Glutamatergic neuron (in vitro differentiated cells): Measurements from ENCODE around the gene NDUFV2. TPM values are rescaled to one million over a fixed set of nuclear protein-coding genes. Genes with fewer than 3 reads are reported as not detected.
"Not testable (repeated sequence)": the region's sequence is repeated elsewhere in the genome, so short reads cannot be mapped to it uniquely, and the experiment has no call there.

Source experiments
- DNase-seq: peaks from one replicate; pipeline ENCODE4 v3.0.0; 2022
- H3K27ac Mint-ChIP-seq: one replicate; pipeline ENCODE4 v1.8.0; 2020; ENCODE audit warnings: mild to moderate bottlenecking, mixed read lengths, inconsistent platforms; ENCODE audit not compliant: unreplicated experiment
- H3K27me3 Mint-ChIP-seq: one replicate; pipeline ENCODE4 v1.8.0; 2020; ENCODE audit warnings: mild to moderate bottlenecking, moderate library complexity, mixed read lengths, inconsistent platforms; ENCODE audit not compliant: unreplicated experiment
- H3K36me3 Mint-ChIP-seq: one replicate; pipeline ENCODE4 v1.8.0; 2020; ENCODE audit warnings: mild to moderate bottlenecking, mixed read lengths, inconsistent platforms; ENCODE audit not compliant: unreplicated experiment
- H3K4me1 Mint-ChIP-seq: one replicate; pipeline ENCODE4 v1.8.0; 2020; ENCODE audit warnings: mild to moderate bottlenecking, low read depth, mixed read lengths, inconsistent platforms; ENCODE audit not compliant: unreplicated experiment
- H3K4me3 Mint-ChIP-seq: one replicate; pipeline ENCODE4 v1.8.0; 2020; ENCODE audit warnings: mild to moderate bottlenecking, mixed read lengths, inconsistent platforms; ENCODE audit not compliant: unreplicated experiment
- H3K9me3 Mint-ChIP-seq: one replicate; pipeline ENCODE4 v1.8.0; 2020; ENCODE audit warnings: mild to moderate bottlenecking, moderate library complexity, mixed read lengths, inconsistent platforms; ENCODE audit not compliant: unreplicated experiment
- total RNA-seq: library from RNA; stranded (reverse); fragmentation: NEBNext Ultra II Directional; extraction: Animal tissue kit (Norgen Biotek cat#: 25700); gene quantifications from one replicate; pipeline ENCODE4 v1.2.1, GENCODE V29; 2021; ENCODE audit not compliant: unreplicated experiment
- TF ChIP-seq, protein P1 (sequence below): fragments of 200-600 bp; sonication (generic); IDR thresholded peaks from one replicate; pipeline ENCODE4 v1.5.0; 2021; ENCODE audit not compliant: partially characterized antibody, unreplicated experiment

NDUFV2 gene
- total RNA-seq, 1 donor from 2014 or later: 133 TPM

DNA sequence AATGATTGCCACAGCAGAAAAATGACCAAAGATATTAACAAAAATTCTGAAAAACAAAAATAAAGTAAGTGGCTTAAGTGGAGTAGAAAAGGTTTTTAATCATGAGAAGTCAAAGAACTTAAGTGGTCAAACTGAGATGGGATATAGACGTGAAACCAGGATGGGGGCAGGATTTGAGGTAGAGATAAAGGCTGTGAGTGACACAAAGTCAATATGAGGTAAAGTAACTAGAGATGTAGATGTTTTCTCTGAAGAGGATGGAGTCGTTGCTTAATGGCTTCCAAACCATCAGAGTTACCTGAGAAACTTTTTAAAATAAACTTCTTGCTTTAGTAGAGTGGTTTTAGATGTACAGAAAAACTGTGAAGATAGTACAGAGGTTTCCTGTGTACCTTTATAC is 55.3 kb downstream of the NDUFV2 start:
- Mint-ChIP-seq H3K4me1 (no peaks in the 10 kb centered on the region), H3K36me3 (peaks cover 5% of the 10 kb centered on the region), H3K4me3 (no peak overlapping the region), H3K27me3 (no peaks in the 10 kb centered on the region), H3K9me3 (peaks cover 2% of the 10 kb centered on the region), H3K27ac (no peak overlapping the region)
- TF ChIP-seq, protein P1, sequence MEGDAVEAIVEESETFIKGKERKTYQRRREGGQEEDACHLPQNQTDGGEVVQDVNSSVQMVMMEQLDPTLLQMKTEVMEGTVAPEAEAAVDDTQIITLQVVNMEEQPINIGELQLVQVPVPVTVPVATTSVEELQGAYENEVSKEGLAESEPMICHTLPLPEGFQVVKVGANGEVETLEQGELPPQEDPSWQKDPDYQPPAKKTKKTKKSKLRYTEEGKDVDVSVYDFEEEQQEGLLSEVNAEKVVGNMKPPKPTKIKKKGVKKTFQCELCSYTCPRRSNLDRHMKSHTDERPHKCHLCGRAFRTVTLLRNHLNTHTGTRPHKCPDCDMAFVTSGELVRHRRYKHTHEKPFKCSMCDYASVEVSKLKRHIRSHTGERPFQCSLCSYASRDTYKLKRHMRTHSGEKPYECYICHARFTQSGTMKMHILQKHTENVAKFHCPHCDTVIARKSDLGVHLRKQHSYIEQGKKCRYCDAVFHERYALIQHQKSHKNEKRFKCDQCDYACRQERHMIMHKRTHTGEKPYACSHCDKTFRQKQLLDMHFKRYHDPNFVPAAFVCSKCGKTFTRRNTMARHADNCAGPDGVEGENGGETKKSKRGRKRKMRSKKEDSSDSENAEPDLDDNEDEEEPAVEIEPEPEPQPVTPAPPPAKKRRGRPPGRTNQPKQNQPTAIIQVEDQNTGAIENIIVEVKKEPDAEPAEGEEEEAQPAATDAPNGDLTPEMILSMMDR: no peak
- DNase-seq: no peak

DNA sequence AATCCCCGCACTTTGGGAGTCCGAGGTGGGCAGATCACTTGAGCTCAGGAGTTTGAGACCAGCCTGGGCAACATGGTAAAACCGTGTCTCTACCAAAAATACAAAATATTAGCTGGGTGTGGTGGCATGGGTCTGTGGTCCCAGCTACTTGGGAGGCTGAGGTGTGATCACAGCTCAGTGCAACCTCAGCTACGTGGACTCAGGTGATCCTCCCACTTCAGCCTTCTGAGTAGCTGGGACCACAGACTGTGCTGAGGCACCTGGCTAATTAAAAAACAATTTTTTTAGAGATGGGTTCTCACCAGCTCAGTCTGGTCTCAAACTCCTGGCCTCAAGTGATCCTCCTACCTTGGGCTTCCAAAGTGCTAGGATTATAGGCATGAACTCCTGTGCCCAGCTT is 57.5 kb downstream of the NDUFV2 start:
- TF ChIP-seq, protein P1: no peak
- peaks cover 17% of the 10 kb centered on the region for H3K36me3 Mint-ChIP-seq

DNA sequence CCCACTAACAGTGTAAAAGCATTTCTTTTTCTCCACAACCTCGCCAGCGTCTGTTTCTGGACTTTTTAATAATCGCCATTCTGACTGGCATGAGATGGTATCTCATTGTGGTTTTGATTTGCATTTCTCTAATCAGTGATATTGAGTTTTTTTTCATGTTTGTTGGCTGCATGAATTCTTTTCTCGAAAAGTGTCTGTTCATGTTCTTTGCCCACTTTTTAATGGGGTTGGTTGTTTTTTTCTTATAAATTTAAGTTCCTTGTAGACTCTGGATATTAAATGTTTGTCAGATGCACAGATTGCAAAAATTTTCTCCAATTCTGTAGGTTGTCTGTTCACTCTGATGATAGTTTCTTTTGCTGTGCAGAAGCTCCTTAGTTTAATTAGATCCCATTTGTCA is 60.2 kb downstream of the NDUFV2 start:
- H3K27me3 Mint-ChIP-seq, H3K4me1 Mint-ChIP-seq, H3K27ac Mint-ChIP-seq, H3K9me3 Mint-ChIP-seq, DNase-seq, H3K4me3 Mint-ChIP-seq: not testable (repeated sequence)
- peaks cover 17% of the 10 kb centered on the region for H3K36me3 Mint-ChIP-seq

More for the DNA sequence above, 57.5 kb downstream of the NDUFV2 start:
- DNase-seq: no peak
- H3K27ac Mint-ChIP-seq: no peak overlapping the region
- H3K4me3 Mint-ChIP-seq: no peak overlapping the region
- peaks cover 8% of the 10 kb centered on the region for H3K9me3 Mint-ChIP-seq
- H3K4me1 Mint-ChIP-seq: no peaks in the 10 kb centered on the region
- no peaks in the 10 kb centered on the region for H3K27me3 Mint-ChIP-seq

DNA sequence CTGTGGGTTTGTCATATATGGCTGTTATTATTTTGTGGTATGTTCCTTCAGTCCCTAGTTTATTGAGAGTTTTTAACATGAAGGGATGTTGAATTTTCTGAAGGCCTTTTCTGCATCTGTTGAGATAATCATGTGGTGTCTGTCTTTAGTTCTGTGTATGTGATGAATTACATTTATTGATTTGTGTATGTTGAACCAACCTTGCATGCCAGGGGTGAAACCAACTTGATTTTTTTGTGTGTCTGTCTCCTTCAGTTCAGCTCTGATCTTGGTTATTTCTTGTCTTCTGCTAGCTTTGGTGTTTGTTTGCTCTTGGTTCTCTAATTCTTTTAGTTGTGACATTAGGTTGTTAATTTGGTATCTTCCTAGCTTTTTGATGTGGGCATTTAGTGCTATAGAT is 61.6 kb downstream of the NDUFV2 start:
- H3K27me3 Mint-ChIP-seq, H3K4me3 Mint-ChIP-seq, H3K4me1 Mint-ChIP-seq, H3K27ac Mint-ChIP-seq, DNase-seq, H3K9me3 Mint-ChIP-seq: not testable (repeated sequence)
- H3K36me3 Mint-ChIP-seq: peaks cover 17% of the 10 kb centered on the region

DNA sequence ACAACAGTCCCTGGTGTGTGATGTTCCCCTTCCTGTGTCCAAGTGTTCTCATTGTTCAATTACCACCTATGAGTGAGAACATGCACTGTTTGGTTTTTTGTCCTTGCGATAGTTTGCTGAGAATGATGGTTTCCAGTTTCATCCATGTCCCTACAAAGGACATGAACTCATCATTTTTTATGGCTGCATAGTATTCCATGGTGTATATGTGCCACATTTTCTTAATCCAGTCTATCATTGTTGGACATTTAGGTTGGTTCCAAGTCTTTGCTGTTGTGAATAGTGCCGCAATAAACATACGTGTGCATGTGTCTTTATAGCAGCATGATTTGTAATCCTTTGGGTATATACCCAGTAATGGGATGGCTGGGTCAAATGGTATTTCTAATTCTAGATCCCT is 63.4 kb downstream of the NDUFV2 start:
- H3K27me3 Mint-ChIP-seq, H3K27ac Mint-ChIP-seq, DNase-seq, H3K4me1 Mint-ChIP-seq, H3K4me3 Mint-ChIP-seq: not testable (repeated sequence)
- peaks cover 23% of the 10 kb centered on the region for H3K36me3 Mint-ChIP-seq
- peaks cover 12% of the 10 kb centered on the region for H3K9me3 Mint-ChIP-seq

DNA sequence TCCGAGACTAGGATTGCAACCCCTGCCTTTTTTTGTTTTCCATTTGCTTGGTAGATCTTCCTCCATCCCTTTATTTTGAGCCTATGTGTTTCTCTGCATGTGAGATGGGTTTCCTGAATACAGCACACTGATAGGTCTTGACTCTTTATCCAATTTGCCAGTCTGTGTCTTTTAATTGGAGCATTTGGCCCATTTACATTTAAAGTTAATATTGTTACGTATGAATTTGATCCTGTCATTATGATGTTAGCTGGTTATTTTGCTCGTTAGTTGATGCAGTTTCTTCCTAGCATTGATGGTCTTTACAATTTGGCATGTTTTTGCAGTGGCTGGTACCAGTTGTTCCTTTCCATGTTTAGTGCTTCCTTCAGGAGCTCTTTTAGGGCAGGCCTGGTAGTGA is 67.0 kb downstream of the NDUFV2 start:
- H3K4me1 Mint-ChIP-seq, H3K4me3 Mint-ChIP-seq, H3K27ac Mint-ChIP-seq: not testable (repeated sequence)

DNA sequence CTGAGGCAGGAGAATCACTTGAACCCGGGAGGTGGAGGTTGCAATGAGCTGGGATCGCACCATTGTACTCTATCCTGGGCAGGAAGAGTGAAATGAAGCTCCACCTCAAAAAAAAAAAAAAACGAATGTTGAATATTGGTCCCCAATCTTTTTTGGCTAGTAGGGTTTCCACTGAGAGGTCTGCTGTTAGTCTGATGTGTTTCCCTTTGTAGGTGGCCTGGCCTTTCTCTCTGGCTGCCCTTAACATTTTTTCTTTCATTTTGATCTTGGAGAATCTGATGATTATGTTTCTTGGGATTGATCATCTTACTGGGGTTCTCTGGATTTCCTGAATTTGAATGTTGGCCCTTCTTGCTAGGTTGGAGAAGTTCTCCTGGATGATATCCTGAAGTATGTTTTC is 69.4 kb downstream of the NDUFV2 start:
- H3K4me3 Mint-ChIP-seq, H3K4me1 Mint-ChIP-seq, DNase-seq, H3K9me3 Mint-ChIP-seq, H3K27ac Mint-ChIP-seq, H3K27me3 Mint-ChIP-seq: not testable (repeated sequence)
- peaks cover 12% of the 10 kb centered on the region for H3K36me3 Mint-ChIP-seq

More for the DNA sequence above, 67.0 kb downstream of the NDUFV2 start:
- not testable (repeated sequence) for H3K27me3 Mint-ChIP-seq, H3K9me3 Mint-ChIP-seq, DNase-seq
- peaks cover 15% of the 10 kb centered on the region for H3K36me3 Mint-ChIP-seq
